CD14-positive monocyte (primary cell): ENCODE data around the gene SCAF4. TPM values are rescaled to one million over a fixed set of nuclear protein-coding genes. Genes with fewer than 3 reads are reported as not detected.

Experiments used
- DNase-seq, 3 donors: peaks; one replicate each; pipeline ENCODE4 v3.0.0-alpha.2; 2011 to 2022
- H2AFZ ChIP-seq: 2 replicates; pipeline ENCODE4 v1.6.0; 2012; ENCODE audit warnings: mild to moderate bottlenecking, low read depth, low read length, inconsistent platforms; ENCODE audit not compliant: insufficient read depth, poor library complexity, severe bottlenecking
- H3K27ac ChIP-seq, 2 donors: 1 replicate in 1 of 2; 2 replicates in 1 of 2; pipeline ENCODE4 v1.5.1; 2012 to 2013; ENCODE audit warnings: low read length in 2 of 2, control low read depth in 1 of 2, inconsistent platforms in 1 of 2, low read depth in 1 of 2, mild to moderate bottlenecking in 1 of 2
- H3K27me3 ChIP-seq, 2 donors: one replicate each; pipeline versions ENCODE4 v1.6.0 to v1.6.1; 2011 to 2013; ENCODE audit warnings: low read length in 2 of 2; ENCODE audit not compliant: control insufficient read depth in 2 of 2, insufficient read depth in 2 of 2
- H3K36me3 ChIP-seq, 2 donors: replicated peaks in 1 of 2; 1 replicate in 1 of 2; 2 replicates in 1 of 2; pipeline versions ENCODE4 v1.5.1 to v1.6.1; 2012 to 2013; ENCODE audit warnings: low read length in 2 of 2, control low read depth in 1 of 2, inconsistent platforms in 1 of 2, mild to moderate bottlenecking in 1 of 2; ENCODE audit not compliant: insufficient read depth in 2 of 2, control insufficient read depth in 1 of 2
- H3K4me1 ChIP-seq, 2 donors: 1 replicate in 1 of 2; 2 replicates in 1 of 2; pipeline versions ENCODE4 v1.5.1 to v1.6.1; 2012 to 2013; ENCODE audit warnings: low read length in 2 of 2, control low read depth in 1 of 2, inconsistent platforms in 1 of 2, mild to moderate bottlenecking in 1 of 2, moderate library complexity in 1 of 2; ENCODE audit not compliant: insufficient read depth in 2 of 2, control insufficient read depth in 1 of 2
- H3K4me2 ChIP-seq: replicated peaks from 2 replicates; pipeline ENCODE3; 2012; ENCODE audit warnings: low read length, moderate library complexity, mild to moderate bottlenecking; ENCODE audit not compliant: poor library complexity, severe bottlenecking; ENCODE audit errors: extremely low read depth
- H3K4me3 ChIP-seq, 3 experiments: fragments of 200-600 bp in 1 of 3; sonication (generic) in 1 of 3; replicated peaks in 1 of 3; 1 replicate in 2 of 3; 2 replicates in 1 of 3; pipeline ENCODE4 v1.5.1; 2011 to 2013; ENCODE audit warnings: low read length in 3 of 3, mild to moderate bottlenecking in 3 of 3, control low read depth in 2 of 3, low read depth in 2 of 3, inconsistent platforms in 1 of 3, moderate library complexity in 1 of 3
- H3K79me2 ChIP-seq: 2 replicates; pipeline ENCODE4 v1.6.0; 2012; ENCODE audit warnings: mild to moderate bottlenecking, control low read depth, inconsistent platforms, low read length, moderate library complexity; ENCODE audit not compliant: insufficient read depth
- H3K9ac ChIP-seq: 2 replicates; pipeline ENCODE4 v1.6.0; 2017; ENCODE audit warnings: low read length, mild to moderate bottlenecking; ENCODE audit not compliant: insufficient read depth, poor library complexity, severe bottlenecking
- H3K9me3 ChIP-seq, 2 donors: replicated peaks in 1 of 2; 1 replicate in 1 of 2; 2 replicates in 1 of 2; pipeline versions ENCODE4 v1.5.1 to v1.6.1; 2012 to 2013; ENCODE audit warnings: low read length in 2 of 2, control low read depth in 1 of 2; ENCODE audit not compliant: control insufficient read depth in 1 of 2, insufficient read depth in 1 of 2
- H4K20me1 ChIP-seq: 2 replicates; pipeline ENCODE4 v1.6.0; 2012; ENCODE audit warnings: mild to moderate bottlenecking, low read length, control low read depth, moderate library complexity; ENCODE audit not compliant: insufficient read depth
- H3K27ac Mint-ChIP-seq, 7 donors: one replicate each; pipeline ENCODE4 v1.8.0; 2020; ENCODE audit warnings: mild to moderate bottlenecking in 7 of 7, mixed read lengths in 7 of 7, moderate library complexity in 6 of 7, inconsistent platforms in 2 of 7
- H3K27me3 Mint-ChIP-seq, 3 donors: one replicate each; pipeline ENCODE4 v1.8.0; 2021 to 2022; ENCODE audit warnings: low read depth in 3 of 3, mild to moderate bottlenecking in 3 of 3, mixed read lengths in 3 of 3, moderate library complexity in 3 of 3, inconsistent platforms in 1 of 3
- H3K36me3 Mint-ChIP-seq, 2 donors: one replicate each; pipeline ENCODE4 v1.8.0; 2020; ENCODE audit warnings: mixed read lengths in 2 of 2, inconsistent platforms in 1 of 2, mild to moderate bottlenecking in 1 of 2
- H3K4me1 Mint-ChIP-seq: one replicate; pipeline ENCODE4 v1.8.0; 2020; ENCODE audit warnings: mild to moderate bottlenecking, mixed read lengths
- H3K4me3 Mint-ChIP-seq, 2 donors: one replicate each; pipeline ENCODE4 v1.8.0; 2020; ENCODE audit warnings: mild to moderate bottlenecking in 2 of 2, mixed read lengths in 2 of 2, moderate library complexity in 1 of 2
- H3K9me3 Mint-ChIP-seq, 7 donors: one replicate each; pipeline ENCODE4 v1.8.0; 2020 to 2022; ENCODE audit warnings: mixed read lengths in 7 of 7, mild to moderate bottlenecking in 6 of 7, moderate library complexity in 6 of 7, inconsistent platforms in 2 of 7
- CTCF ChIP-seq: fragments of 200-600 bp; IDR thresholded peaks from one replicate; pipeline ENCODE4 v1.8.0; 2022; ENCODE audit warnings: antibody characterized with exemption, mild to moderate bottlenecking
- WGBS: methylation state at CpG from one replicate; pipeline ENCODE4 v1.1.5; 2013; ENCODE audit warnings: missing lambda C conversion rate; ENCODE audit not compliant: insufficient coverage; 5-methylcytosine and 5-hydroxymethylcytosine counted together
- intact Hi-C, 2 donors: fragments of 100-400 bp; cut with micrococcal nuclease; formaldehyde crosslinking; loops; one replicate each; pipeline versions ENCODE4 v1.15.0 to v1.15.1; 2023
- polyA plus RNA-seq, 3 donors: library from polyadenylated mRNA; depleted of rRNA in 1 of 3; unstranded in 2 of 3; stranded (reverse) in 1 of 3; fragments of 300-500 nt in 2 of 3; fragments of >200 nt in 1 of 3; fragmentation: Illumina TruSeq in 2 of 3; gene quantifications; 1 replicate in 2 of 3; 2 replicates in 1 of 3; pipeline ENCODE4 v1.2.3, GENCODE V29; 2012 to 2021

Gene SCAF4
- polyA plus RNA-seq, 3 donors: 4.6 to 28.7 (median 11.3) TPM

- intact Hi-C loops: no loop called here
- Mint-ChIP-seq H3K9me3 (no peaks in the 10 kb centered on the region), H3K4me3 (no peak overlapping the region), H3K27ac (peak overlapping the region in 3 of 7 donors; percentile 3 to 57 (median 43)), H3K36me3 (peaks cover 7 to 10% of the 10 kb centered on the region in 2 donors), H3K27me3 (no peaks in the 10 kb centered on the region), H3K4me1 (peaks cover 28% of the 10 kb centered on the region)
- Histone ChIP-seq H3K4me2 (no peak overlapping the region), H3K4me3 (no peak overlapping the region), H3K9me3 (no peaks in the 10 kb centered on the region), H3K36me3 (peaks cover 7 to 26% of the 10 kb centered on the region in 2 donors), H3K4me1 (no peaks in the 10 kb centered on the region), H4K20me1 (peaks cover 100% of the 10 kb centered on the region), H3K27me3 (no peaks in the 10 kb centered on the region), H3K27ac (no peak overlapping the region), H3K79me2 (peaks cover 100% of the 10 kb centered on the region), H2AFZ (no peak overlapping the region), H3K9ac (no peak overlapping the region)
- no peak for DNase-seq
- TF ChIP-seq CTCF: no peak
- 40% methylated on average over 1 of the region's 1 CpG for WGBS
Observed at GRCh38 chr21:31708541-31708940, 23.4 kb downstream of the SCAF4 start.

- no peak overlapping the region for H3K4me2 ChIP-seq
- H3K4me3 ChIP-seq: no peak overlapping the region
- Mint-ChIP-seq H3K4me3 (no peak overlapping the region), H3K27me3 (no peaks in the 10 kb centered on the region), H3K36me3 (peaks cover 12 to 18% of the 10 kb centered on the region in 2 donors), H3K27ac (peak overlapping the region in 1 of 7 donors; percentile 48), H3K4me1 (peaks cover 28% of the 10 kb centered on the region), H3K9me3 (no peaks in the 10 kb centered on the region)
- DNase-seq: no peak
- no peak overlapping the region for H3K27ac ChIP-seq
- no peaks in the 10 kb centered on the region for H3K4me1 ChIP-seq
- no peaks in the 10 kb centered on the region for H3K9me3 ChIP-seq
- H3K9ac ChIP-seq: no peak overlapping the region
- H2AFZ ChIP-seq: no peak overlapping the region
- no peaks in the 10 kb centered on the region for H3K27me3 ChIP-seq
- H4K20me1 ChIP-seq: peaks cover 99% of the 10 kb centered on the region
- TF ChIP-seq CTCF: no peak
- H3K79me2 ChIP-seq: peaks cover 92% of the 10 kb centered on the region
- intact Hi-C loops: no loop called here
- H3K36me3 ChIP-seq: peaks cover 15 to 36% of the 10 kb centered on the region in 2 donors
Observed at GRCh38 chr21:31707499-31707898, 24.4 kb downstream of the SCAF4 start.
